Spleen (tissue), 7 donors: ENCODE measurements around the gene ITGA4.

Source experiments
- POLR2A ChIP-seq, 3 donors: fragments of 450-650 bp; IDR thresholded peaks; one replicate each; pipeline ENCODE4 v1.5.1; 2017; ENCODE audit warnings: antibody characterized with exemption in 3 of 3, mild to moderate bottlenecking in 1 of 3
- POLR2AphosphoS5 ChIP-seq, 3 donors: sonication (generic); formaldehyde crosslinking; IDR thresholded peaks; one replicate each; pipeline ENCODE4 v1.5.1; 2017; ENCODE audit warnings: antibody characterized with exemption in 3 of 3
- TF ChIP-seq, protein P1 (sequence below), 11 experiments: fragments of 200-600 bp in 7 of 11; fragments of 450-650 bp in 4 of 11; sonication (generic) in 4 of 11; IDR thresholded peaks in 8 of 11; conservative IDR thresholded peaks in 3 of 11; 1 replicate in 7 of 11; 2 replicates in 4 of 11; pipeline versions ENCODE4 v1.4.0 to v1.8.0; 2016 to 2021; ENCODE audit warnings: antibody characterized with exemption in 11 of 11, inconsistent platforms in 4 of 11, mild to moderate bottlenecking in 1 of 11
- donor health status: DM: no; HTN: no; CAD: no; lungs with moderate emphysema.
- donor health status: DM: no; HTN: no; CAD: no.
- donor health status: DM: no; HTN: no; CAD: no.

DNA sequence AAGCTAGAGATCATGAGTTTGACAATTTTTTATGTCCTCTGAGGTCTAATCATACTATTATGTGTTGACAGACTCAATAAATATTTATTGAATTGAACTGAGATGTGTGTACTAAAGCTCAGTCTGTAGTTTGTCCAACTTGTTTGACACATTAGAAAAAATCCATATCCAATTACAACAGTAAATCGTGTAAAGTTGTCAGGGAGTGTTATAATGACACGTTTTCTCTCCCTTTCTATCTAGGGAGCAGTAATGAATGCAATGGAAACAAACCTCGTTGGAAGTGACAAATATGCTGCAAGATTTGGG, 28.4 kb downstream of the ITGA4 start:
- TF ChIP-seq, protein P1, sequence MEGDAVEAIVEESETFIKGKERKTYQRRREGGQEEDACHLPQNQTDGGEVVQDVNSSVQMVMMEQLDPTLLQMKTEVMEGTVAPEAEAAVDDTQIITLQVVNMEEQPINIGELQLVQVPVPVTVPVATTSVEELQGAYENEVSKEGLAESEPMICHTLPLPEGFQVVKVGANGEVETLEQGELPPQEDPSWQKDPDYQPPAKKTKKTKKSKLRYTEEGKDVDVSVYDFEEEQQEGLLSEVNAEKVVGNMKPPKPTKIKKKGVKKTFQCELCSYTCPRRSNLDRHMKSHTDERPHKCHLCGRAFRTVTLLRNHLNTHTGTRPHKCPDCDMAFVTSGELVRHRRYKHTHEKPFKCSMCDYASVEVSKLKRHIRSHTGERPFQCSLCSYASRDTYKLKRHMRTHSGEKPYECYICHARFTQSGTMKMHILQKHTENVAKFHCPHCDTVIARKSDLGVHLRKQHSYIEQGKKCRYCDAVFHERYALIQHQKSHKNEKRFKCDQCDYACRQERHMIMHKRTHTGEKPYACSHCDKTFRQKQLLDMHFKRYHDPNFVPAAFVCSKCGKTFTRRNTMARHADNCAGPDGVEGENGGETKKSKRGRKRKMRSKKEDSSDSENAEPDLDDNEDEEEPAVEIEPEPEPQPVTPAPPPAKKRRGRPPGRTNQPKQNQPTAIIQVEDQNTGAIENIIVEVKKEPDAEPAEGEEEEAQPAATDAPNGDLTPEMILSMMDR (IDR thresholded peaks at IDR 0.05 in 8 of 11, conservative IDR thresholded peaks at IDR 0.05 in 3 of 11): no peak
- TF ChIP-seq POLR2AphosphoS5 (IDR thresholded peaks at IDR 0.05): no peak
- no peak for TF ChIP-seq POLR2A (IDR thresholded peaks at IDR 0.05)
